T follicular helper cell (primary cell): ENCODE data around the gene DHX16.

ENCODE experiments used
- DNase-seq: peaks from one replicate; pipeline ENCODE4 v3.0.0-alpha.2; 2020; ENCODE audit warnings: low read depth

The DHX16 gene

GRCh38 chr6:30640481-30640880 is 32.3 kb downstream of the DHX16 start:
- DNase-seq, result no peak

- no peak for DNase-seq
These were observed 37.0 kb downstream of the DHX16 start for GRCh38 chr6:30635834-30636233.

GRCh38 chr6:30626484-30627366 is 46.1 kb downstream of the DHX16 start, which contains the start of gene ATAT1:
ATAT1 (plus strand) TSS chr6:30626874.
- DNase-seq, result peak; percentile 87

GRCh38 chr6:30625511-30625910 is 47.3 kb downstream of the DHX16 start:
- DNase-seq, result no peak

DNA sequence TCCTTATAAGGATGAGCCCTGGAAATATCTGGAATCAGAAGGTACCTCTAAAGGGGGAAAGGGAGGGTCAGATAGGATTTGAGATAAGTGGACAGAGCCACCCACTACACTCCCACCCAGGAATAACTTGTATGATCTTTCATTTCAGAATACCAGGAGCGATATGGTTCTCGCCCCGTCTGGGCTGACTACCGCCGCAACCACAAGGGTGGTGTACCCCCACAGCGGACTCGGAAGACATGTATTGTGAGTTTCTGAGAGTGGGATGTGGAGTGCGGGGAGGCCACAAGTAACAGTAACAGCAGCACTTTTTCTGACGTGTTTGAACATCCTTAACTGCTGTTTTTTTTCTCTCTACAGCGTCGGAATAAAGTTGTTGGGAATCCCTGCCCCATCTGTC is 53.2 kb downstream of the DHX16 start:
- DNase-seq, result no peak

GRCh38 chr6:30618270-30618797 is 54.5 kb downstream of the DHX16 start:
- DNase-seq, result no peak

- DNase-seq, result peak; percentile 98
These were observed 55.1 kb downstream of the DHX16 start, which contains the start of gene MRPS18B for GRCh38 chr6:30617565-30618269. MRPS18B (plus strand) TSS chr6:30617840; CDS start chr6:30617866, 26 bp downstream.

- peak; percentile 99 for DNase-seq
These were observed 55.8 kb downstream of the DHX16 start, which contains the start of gene PPP1R10 for GRCh38 chr6:30616811-30617564. PPP1R10 (minus strand) TSS chr6:30617243; CDS start chr6:30609944, 7,299 bp downstream.

GRCh38 chr6:30615958-30616810 is 56.6 kb downstream of the DHX16 start:
- peak; percentile 27 for DNase-seq

GRCh38 chr6:30615219-30615957 is 57.4 kb downstream of the DHX16 start:
- DNase-seq, result no peak

GRCh38 chr6:30614843-30615218 is 58.0 kb downstream of the DHX16 start:
- peak; percentile 82 for DNase-seq

- no peak for DNase-seq
These were observed 58.6 kb downstream of the DHX16 start for GRCh38 chr6:30614044-30614842.

DNA sequence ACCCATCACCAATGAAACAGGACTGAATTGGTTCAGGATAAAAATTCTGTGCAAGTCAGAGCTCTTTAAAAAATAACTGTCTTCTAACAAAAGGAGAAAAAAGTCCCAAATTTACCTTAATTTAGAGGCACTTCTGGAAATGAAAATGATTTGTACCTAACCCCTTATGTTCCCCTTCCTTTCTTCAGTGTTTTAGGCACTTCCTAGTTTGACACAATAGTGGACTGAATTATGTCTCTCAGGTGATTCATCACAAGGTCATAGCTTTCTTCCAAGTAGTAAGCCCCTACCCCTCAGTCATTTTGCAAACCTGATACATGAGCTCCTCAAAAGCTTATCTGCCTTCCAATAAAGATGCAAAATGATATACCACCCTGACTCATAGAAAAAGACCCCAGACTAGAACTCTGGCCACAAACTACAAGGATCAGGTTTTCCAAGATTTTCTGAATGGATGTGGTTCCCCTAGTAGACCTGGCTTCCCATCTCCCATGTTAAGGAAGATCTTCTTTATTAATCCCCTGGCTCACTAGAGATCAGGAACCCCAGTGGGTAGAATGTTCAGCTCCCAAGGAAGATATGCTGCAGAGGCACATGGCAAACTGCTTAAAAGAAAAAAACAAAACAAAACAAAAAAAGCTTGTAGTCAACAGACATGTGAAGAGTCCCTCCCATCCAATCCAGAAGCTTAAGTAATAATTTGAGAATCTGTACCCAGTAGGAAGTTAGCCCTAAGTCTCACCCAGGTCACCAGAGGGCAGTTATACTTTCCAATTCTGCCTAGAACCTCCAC is 59.4 kb downstream of the DHX16 start:
- DNase-seq, result no peak

GRCh38 chr6:30612687-30613248 is 60.0 kb downstream of the DHX16 start:
- DNase-seq, result no peak

DNA sequence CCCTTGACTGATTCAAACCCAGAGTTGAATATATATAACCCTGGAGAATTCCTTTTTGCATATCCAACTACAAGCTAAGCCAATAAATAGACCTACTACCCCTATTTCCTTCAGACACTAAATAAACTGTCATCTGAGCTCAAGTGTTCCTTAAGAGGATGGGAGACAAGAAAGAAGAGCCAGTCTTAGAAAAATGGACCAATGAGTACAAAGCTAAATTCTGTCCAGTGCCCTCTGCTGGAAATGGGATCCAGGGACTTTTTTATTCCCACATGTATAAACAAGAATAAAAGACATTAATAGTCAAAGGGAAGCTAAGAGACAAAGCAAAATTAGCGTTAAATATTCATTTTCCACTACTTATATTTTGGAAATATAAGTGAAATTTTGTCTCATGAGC is 60.6 kb downstream of the DHX16 start:
- DNase-seq, result no peak

DNA sequence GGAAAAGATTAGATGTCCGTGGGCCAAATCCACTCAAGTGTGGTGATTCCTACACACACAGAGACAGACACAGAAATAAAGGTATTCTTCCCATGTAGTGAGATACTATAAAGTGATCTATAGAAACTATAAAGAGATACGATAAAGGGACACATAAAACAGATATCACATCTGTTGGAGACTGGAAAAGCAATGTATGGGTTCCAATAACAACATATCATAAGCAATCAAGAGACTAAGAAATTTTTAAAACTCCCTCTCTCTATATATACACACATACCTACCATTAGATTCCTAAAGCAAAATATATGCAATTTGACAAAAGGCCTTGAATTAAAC is 61.0 kb downstream of the DHX16 start:
- no peak for DNase-seq

DNA sequence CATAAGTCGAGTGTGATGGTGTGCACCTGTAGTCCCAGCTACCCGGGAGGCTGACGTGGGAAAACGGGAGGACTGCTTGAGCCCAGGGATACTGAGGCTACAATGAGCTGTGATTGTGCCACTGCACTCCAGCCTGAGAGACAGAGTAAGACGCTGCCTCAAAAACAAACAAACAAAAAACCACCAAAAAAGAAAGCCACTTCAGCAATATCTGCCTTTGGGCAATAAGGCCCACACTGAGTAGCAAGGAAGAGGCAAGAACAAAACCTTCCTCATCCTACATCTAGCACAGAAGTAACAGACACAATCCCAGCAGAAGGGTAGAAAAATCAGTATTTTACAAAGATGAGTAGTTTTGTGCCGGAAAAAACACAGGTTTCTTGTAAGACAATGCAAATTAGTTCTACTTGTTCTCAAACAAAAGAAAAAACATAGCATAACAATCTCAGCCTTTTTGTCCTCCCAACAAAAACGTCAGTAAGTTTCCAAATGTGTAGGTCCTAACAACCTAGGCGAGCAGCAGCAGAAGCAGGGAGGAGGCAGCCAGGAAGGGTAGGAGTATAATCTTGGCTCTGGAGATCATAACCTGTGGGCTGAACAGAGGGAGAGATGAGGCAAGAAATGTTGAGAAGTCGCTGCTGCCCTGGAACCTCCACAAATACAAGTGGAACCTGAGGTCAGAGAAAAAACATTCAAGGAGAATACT is 61.5 kb downstream of the DHX16 start:
- no peak for DNase-seq

- DNase-seq, result no peak
These were observed 62.7 kb downstream of the DHX16 start for GRCh38 chr6:30610065-30610464.
